HG03064 (cell line): ENCODE data around the gene MDC1.

Source experiments
- ATAC-seq: cut with Tn5 transposase; IDR thresholded peaks from one replicate; pipeline ENCODE4 v1.9.1; 2021; ENCODE audit warnings: low read depth; ENCODE audit not compliant: unreplicated experiment

MDC1 gene

GRCh38 chr6:30654798-30655742 is 62.0 kb downstream of the MDC1 start:
- ATAC-seq: no peak

DNA sequence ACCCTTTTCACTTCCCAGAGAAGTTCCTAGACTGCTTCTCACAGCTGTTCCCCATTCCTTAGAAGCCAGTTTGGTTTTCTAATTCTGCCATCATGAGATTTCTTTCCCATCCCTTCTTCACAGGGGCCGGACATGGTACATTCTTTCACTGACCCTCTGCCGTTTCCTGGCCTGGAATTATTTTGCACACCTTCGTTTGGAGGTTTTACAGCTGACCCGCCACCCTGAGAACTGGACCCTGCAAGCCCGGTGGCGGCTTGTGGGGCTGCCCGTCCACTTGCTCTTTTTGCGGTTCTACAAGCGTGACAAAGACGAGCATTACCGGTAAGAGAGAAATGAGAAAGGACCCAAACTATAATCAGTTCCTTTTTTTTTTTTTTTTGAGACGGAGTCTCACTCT is 65.9 kb downstream of the MDC1 start:
- no peak for ATAC-seq
